Fibroblast of gingiva (primary cell): ENCODE data around the gene KXD1.
"Not testable (repeated sequence)": the region's sequence is repeated elsewhere in the genome, so short reads cannot be mapped to it uniquely, and the experiment has no call there.

Experiments
- DNase-seq: peaks from one replicate; pipeline ENCODE4 v3.0.0-alpha.2; 2011; ENCODE audit warnings: low read depth

KXD1 gene

DNA sequence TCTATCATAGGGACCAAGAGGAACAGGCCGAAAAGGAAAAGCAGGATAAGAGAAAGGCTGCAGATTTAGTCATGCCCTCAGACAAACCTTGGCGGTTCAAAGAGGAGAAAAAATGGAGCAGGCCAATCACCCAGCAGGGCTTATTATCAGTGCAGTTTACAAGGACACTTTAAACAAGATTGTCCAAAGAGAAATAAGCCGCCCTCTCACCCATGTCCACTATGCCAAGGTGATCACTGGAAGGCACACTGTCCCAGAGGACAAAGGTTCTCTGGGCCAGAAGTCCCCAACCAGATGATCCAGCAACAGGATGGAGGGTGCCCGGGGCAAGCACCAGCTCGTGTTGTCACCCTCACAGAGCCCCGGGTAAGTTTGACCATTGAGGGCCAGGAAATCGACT, 22.6 kb downstream of the KXD1 start:
- no peak for DNase-seq

DNA sequence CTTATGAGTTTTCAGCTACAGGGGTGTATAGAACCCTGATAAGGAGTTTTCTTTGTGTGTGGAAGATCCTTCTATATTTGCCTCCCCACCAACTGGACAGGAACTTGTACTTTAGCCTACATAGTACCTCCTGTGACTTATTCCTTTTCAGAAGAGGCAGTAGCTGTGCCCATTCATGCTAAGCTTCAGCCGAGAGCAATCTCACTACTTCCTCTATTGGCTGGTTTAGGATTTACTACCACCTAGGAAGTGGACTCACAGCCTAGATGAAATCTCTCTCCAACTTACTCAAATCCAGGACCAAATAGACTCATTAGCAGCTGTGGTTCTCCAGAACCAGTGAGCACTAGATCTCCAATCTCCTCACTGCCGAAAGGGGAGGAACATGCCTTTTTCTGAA, 28.6 kb downstream of the KXD1 start:
- no peak for DNase-seq

- no peak for DNase-seq
Observed at GRCh38 chr19:18587561-18587960, 29.9 kb downstream of the KXD1 start.

- no peak for DNase-seq
Observed at GRCh38 chr19:18587962-18588610, 30.4 kb downstream of the KXD1 start.

- peak; percentile 80 for DNase-seq
Observed at GRCh38 chr19:18588611-18589379, 31.1 kb downstream of the KXD1 start, which contains the start of gene REX1BD. REX1BD (plus strand) TSS chr19:18588798; CDS start chr19:18588802, 4 bp downstream.

DNA sequence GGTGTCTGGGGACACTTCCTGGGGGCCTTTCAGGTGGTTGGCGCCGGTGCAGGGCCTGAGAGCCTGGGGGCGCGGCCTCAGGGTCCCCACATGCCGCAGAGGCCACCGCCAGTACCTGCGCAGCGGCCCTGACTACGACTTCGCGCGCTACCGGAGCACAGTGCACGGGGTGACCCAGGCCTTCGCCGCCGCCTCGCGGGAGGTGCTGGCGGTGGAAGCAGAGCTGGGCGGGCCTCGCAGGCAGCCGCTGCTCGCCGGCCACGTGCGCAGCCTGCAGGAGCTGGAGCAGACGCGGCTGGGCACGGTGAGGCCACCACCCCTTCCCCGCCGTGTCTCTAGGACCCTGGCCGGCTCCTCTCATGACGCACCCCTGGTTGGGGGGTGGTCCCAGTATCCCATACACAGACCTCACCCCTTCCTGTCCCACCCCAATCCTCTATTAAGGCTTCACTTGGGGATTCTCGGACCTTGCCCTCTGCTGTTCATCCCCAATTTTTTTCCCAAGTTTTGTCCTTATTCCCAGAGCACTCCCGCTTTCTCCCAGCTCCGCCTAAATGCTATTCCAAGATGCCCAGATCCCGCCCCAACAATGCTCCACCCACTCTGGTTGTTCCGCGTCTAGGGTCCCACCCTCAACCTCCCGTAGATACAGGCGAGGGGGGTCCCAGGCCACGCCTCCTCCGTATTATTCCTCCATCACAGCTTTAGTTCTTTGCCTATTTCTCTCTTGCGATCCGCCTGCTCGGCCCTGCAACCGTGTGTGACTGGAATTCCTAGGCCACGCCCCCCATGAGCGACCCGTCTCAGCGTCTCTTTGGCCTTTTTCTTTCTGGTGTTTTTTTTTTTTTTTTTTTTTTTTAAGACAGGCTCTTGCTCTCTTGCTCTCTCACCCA, 32.0 kb downstream of the KXD1 start:
- peak; percentile 65 for DNase-seq

GRCh38 chr19:18590273-18591272, 32.9 kb downstream of the KXD1 start:
- DNase-seq = peak; percentile 89

DNA sequence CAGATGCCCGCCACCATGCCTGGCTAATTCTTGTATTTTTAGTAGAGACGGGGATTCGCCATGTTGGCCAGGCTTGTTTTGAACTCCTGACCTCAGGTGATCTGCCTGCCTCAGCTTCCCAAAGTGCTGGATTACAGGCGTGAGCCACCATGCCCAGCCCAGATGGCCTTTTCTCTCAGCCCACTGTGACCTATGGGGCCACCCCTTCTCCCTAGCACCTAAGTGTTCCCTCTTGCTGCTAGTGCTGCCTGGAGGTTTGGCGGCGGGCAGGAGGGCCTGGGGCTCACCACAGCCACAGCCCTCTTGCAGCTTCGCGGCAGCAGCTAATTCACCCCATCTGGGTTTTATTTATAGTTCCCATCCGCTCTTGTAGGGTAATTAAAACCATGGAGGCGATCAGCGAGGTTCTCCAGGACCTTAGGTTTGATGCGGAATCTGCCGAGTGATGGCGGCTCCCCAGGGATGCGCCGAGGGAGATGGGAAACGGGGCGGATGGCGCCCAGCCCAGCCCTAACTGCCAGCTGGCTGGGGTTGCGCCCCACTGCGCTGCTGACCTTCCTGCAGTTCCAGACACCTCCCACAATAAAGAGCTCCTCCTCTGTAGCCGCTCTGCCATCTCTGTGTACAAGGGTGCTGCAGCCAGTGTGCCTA, 34.2 kb downstream of the KXD1 start:
- peak; percentile 96 for DNase-seq

GRCh38 chr19:18592732-18593131, 35.1 kb downstream of the KXD1 start:
- not testable (repeated sequence) for DNase-seq

DNA sequence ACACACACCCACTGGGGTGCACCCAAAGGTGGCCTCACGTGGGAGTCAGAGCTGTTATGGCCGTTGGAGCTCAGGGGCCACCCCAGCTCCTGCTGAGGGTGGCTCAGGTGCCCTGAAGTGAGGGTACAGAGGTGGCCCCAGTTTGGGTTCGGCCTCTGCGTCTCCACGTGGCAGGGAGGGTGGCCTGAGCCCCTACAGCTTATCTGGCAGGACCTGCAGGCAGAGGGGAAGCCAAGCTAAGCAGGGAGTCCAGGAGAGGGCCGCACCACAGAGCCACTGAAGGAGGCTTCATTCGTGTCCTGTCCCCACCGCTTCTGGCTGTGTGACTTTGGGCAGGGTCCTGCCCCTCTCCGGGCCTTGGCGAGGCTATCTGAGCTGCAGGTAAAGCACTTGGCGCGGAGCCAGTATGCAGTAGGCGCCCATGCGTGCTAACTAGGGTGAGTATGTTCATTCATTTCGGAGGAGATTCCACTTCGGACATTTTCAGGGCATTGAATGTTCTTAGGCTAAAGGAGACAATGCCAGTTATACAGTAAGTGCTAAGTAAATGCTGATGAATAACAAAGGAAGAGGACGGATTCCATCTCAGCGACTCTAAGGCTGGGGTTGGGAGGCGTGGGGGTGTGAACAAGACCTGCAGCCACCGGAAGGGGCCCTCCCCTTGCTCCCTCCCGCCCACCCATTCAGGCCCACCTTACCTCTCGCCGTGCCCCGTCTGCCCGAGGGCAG, 35.9 kb downstream of the KXD1 start:
- DNase-seq = no peak

DNA sequence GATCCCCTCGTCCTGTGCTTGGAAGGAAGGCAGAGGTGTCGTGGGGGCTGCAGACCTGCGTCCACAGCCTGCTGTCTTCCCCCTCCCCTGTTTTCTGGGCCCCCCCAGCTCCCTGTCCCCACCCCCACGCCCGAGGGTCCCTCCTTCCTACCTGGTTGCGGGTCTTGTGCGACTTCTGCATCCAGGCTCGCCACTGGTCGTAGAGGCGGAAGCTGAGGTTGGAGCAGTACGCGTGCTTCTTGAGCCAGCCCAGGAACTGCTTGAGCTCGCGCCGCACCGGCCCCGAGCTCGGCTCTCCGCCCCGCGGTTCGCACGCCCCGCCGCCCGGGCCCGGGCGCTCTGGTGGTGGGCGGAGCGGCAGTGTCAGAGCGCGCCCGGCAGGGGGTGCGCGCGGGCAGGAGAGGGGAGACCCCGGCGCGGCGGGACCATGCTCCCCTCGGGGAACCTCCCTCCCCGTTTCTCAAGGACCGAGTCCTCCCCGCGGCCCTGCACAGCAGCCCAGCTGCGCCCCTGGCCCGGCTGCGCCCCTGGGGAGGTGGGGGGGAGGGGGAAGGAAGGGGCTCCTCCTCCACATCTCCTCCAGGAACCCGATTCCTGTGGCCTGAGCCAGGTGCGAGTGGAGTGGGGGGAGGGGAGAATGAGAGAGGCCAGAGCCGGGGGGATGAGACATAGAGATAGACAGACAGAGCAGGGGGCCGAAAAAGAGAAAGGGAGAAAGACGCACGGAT, 36.6 kb downstream of the KXD1 start:
- peak; percentile 75 for DNase-seq

- no peak for DNase-seq
Observed at GRCh38 chr19:18594824-18595373, 37.2 kb downstream of the KXD1 start.

GRCh38 chr19:18595475-18595874, 37.8 kb downstream of the KXD1 start:
- no peak for DNase-seq

DNA sequence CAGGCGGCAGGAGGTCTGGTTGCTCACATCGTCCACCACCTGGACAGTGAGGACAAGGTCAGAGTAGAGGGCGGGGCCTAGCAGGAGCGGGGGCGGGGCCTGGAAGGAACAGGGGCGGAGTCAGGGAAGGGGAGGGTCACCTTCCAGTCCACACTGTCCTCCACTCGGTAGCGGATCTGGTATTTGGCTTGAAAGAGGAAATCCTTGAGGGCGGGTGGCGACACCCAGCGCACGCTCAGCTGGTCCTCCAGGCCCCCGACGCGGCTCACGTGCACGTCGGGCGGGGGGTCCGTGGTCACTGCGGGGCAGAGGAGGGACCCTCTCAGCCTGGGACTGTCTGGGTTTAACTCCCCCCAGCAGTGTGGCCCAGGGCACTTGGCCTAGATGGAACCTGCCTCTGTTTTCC, 39.1 kb downstream of the KXD1 start:
- no peak for DNase-seq

DNA sequence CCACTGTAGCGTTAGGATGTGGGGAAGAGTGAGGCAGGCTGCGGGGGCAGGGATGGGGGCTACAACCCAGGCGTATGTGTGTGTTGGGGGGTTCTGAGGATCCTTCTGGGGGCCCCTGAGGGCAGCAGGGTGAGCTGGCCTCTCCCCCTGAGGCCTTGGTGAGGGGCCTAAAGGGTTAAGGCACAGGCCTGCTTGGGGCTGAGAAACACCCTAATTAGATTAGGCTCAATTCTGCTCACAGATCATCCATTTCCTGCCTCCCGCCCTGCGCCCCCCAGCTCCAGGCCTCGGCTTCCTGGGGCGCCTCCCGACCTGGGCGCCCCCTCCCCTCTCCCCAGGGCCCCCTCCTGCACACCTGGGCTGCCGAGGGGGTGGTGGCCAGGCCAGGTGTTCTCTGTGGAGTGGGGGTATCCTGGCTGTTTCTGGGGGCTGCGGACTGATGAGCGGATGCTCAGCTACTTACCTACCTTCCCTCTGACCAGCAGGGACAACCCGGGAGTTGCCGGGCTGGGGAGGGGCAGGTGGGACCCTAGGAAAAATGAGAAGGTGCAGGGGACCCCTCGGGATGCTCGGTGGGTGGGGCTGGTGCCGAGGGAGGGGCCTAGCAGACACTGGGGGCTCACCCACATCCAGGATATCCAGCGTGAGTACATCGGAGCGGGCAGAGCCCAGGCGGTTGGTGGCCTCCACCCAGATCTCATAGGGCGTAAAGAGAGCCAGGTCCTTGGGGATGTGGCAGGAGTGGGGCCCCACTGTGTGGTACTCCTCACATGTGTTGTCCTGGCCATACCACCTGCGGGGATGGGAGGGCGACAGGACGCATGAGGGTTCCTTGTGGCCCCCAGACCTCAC, 40.4 kb downstream of the KXD1 start:
- DNase-seq = no peak

GRCh38 chr19:18599485-18599884, 41.8 kb downstream of the KXD1 start:
- DNase-seq = no peak

- not testable (repeated sequence) for DNase-seq
Observed at GRCh38 chr19:18600692-18601397, 43.2 kb downstream of the KXD1 start.
